Mucosa of rectum (tissue), 2 donors: ENCODE measurements around the gene SELENOO.
A peak's percentile ranks its signal among the peaks of the same experiment; 100 is the strongest.

Experiments used
- H3K27ac ChIP-seq, 2 donors: one replicate each; pipeline ENCODE4 v1.7.0; 2013; ENCODE audit warnings: inconsistent platforms in 2 of 2, low read depth in 2 of 2, low read length in 2 of 2
- H3K27me3 ChIP-seq, 2 donors: one replicate each; pipeline ENCODE4 v1.7.0; 2013; ENCODE audit warnings: low read length in 2 of 2; ENCODE audit not compliant: control insufficient read depth in 2 of 2, insufficient read depth in 2 of 2
- H3K36me3 ChIP-seq, 2 donors: one replicate each; pipeline ENCODE4 v1.7.0; 2013; ENCODE audit warnings: low read length in 2 of 2; ENCODE audit not compliant: control insufficient read depth in 2 of 2, insufficient read depth in 2 of 2
- H3K4me1 ChIP-seq, 2 donors: one replicate each; pipeline ENCODE4 v1.7.0; 2013; ENCODE audit warnings: low read length in 2 of 2, mild to moderate bottlenecking in 1 of 2; ENCODE audit not compliant: control insufficient read depth in 2 of 2, insufficient read depth in 2 of 2
- H3K4me3 ChIP-seq, 2 donors: one replicate each; pipeline ENCODE4 v1.7.0; 2013; ENCODE audit warnings: low read length in 2 of 2
- H3K9ac ChIP-seq, 2 donors: one replicate each; pipeline ENCODE4 v1.7.0; 2013; ENCODE audit warnings: low read length in 2 of 2, low read depth in 1 of 2, mild to moderate bottlenecking in 1 of 2
- H3K9me3 ChIP-seq, 2 donors: one replicate each; pipeline ENCODE4 v1.7.0; 2013; ENCODE audit warnings: low read length in 2 of 2; ENCODE audit not compliant: control insufficient read depth in 2 of 2
- donor health status: healthy.
- donor health status: Normal muscosa, but diverticular disease.

The SELENOO gene

GRCh38 chr22:50238755-50239154 is 37.9 kb downstream of the SELENOO start:
- peaks cover 5 to 18% of the 10 kb centered on the region in 2 donors for H3K36me3 ChIP-seq
- H3K9ac ChIP-seq = no peak overlapping the region
- H3K27me3 ChIP-seq = no peaks in the 10 kb centered on the region
- H3K27ac ChIP-seq = no peak overlapping the region
- no peak overlapping the region for H3K4me3 ChIP-seq
- no peaks in the 10 kb centered on the region for H3K9me3 ChIP-seq
- H3K4me1 ChIP-seq = peaks cover 18 to 20% of the 10 kb centered on the region in 2 donors

GRCh38 chr22:50242406-50242949 is 41.7 kb downstream of the SELENOO start:
- H3K9me3 ChIP-seq = no peaks in the 10 kb centered on the region
- H3K36me3 ChIP-seq = peaks cover 6 to 29% of the 10 kb centered on the region in 2 donors
- no peak overlapping the region for H3K9ac ChIP-seq
- no peak overlapping the region for H3K27ac ChIP-seq
- no peaks in the 10 kb centered on the region for H3K27me3 ChIP-seq
- peaks cover 35% of the 10 kb centered on the region in 2 donors for H3K4me1 ChIP-seq
- peak overlapping the region in 1 of 2 donors; percentile 66 for H3K4me3 ChIP-seq

DNA sequence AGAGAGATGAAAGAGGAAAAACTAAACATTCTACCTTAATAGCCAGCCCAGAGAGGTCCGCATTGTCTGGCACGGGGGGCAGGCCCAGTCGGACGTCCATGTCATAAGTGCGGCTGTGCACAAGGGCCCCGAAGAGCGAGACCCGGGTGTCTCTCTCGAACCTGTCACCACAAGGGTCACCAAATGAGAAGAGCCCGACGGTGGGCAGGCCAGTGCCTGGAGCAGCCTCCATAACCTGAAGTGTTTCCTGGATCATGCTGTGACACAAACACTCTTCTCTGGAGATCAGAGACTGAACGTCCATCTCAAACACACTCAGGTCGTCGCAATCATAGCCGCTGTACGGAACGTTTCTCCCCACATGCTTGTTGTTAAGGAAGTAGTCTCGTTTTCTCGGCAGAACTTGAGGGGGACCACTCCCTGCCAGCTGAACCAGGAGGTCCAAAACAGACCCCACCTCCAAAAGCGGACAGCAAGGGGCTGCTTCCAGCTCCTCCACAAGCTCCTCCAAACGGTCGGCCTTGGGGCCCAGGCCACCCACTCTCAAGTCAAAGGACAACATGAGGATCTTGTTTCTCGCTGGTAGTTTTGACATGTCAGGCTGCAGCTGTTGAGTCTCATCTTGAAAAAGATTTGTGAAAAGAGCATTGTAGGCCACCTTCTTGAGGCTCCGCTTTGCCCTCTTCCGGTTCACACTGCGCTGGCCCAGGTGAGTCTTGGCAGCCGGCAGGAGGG is 43.0 kb downstream of the SELENOO start:
- H3K4me1 ChIP-seq = peaks cover 37 to 40% of the 10 kb centered on the region in 2 donors
- peak overlapping the region; percentile 93 for H3K27ac ChIP-seq
- H3K4me3 ChIP-seq = peak overlapping the region; percentile 93 to 96
- H3K9me3 ChIP-seq = no peaks in the 10 kb centered on the region
- peak overlapping the region; percentile 77 to 98 for H3K9ac ChIP-seq
- H3K36me3 ChIP-seq = peaks cover 6 to 33% of the 10 kb centered on the region in 2 donors
- no peaks in the 10 kb centered on the region for H3K27me3 ChIP-seq

- Histone ChIP-seq H3K9me3 (no peaks in the 10 kb centered on the region), H3K36me3 (peaks cover 6 to 31% of the 10 kb centered on the region in 2 donors), H3K9ac (peak within 1 kb of the TSS; percentile 77 to 98), H3K27me3 (no peaks in the 10 kb centered on the region), H3K4me3 (peak within 1 kb of the TSS; percentile 93 to 96), H3K4me1 (peaks cover 41 to 42% of the 10 kb centered on the region in 2 donors), H3K27ac (peak within 1 kb of the TSS; percentile 93)
These were observed 43.8 kb downstream of the SELENOO start, which contains the start of gene TUBGCP6 for GRCh38 chr22:50244420-50245213. Gene TUBGCP6, minus strand, starts transcription at chr22:50245023. Its CDS starts 564 bp downstream, at chr22:50244459.

DNA sequence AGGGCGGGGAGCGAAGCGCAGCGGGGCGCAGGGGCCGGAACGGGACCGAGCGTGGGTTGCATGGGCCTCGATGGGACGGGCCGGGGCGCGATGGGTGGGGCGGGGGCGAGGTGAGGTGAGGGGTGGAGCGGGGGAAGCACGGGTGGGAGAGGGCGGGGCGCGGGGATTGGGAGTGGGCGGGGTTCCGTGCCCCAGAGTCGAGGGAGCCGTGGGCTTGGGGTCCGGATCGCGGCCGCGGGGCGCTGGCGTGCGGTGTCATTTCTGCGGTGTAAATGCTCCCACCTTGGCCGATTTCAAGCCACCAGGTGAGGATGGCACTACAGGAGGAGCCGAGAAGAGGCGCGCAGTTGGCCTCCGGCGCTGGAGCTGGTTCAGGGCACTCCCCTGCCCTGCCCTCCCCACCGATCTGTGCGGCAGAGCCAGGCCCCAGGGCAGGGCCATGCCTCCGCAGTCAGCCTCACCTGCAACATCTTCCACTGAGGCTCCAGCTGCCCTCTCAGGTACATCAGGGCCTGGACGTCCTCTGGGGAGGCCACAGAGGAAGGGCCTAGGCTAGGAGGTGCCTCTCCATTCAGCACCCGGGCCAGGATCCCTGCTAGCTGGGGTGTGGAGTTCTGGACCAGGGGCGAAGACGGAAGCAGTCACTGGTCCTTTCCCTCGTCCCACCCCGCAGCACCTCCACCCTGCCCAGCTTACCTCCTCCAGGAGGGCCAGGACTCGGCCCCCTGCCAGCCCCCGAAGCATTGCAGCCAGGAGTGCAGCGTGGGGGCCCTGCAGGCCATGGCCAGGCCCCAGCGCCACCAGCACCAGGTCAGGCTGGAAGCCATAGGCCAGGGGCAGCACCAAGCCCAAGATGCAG is 44.6 kb downstream of the SELENOO start:
- Histone ChIP-seq H3K4me3 (peak overlapping the region; percentile 93 to 96), H3K27ac (peak overlapping the region; percentile 93), H3K9me3 (no peaks in the 10 kb centered on the region), H3K9ac (peak overlapping the region; percentile 77 to 85), H3K27me3 (no peaks in the 10 kb centered on the region), H3K4me1 (peaks cover 49 to 50% of the 10 kb centered on the region in 2 donors), H3K36me3 (peaks cover 6 to 24% of the 10 kb centered on the region in 2 donors)

GRCh38 chr22:50246242-50247175 is 45.7 kb downstream of the SELENOO start:
- peaks cover 48 to 52% of the 10 kb centered on the region in 2 donors for H3K4me1 ChIP-seq
- H3K9ac ChIP-seq = no peak overlapping the region
- no peaks in the 10 kb centered on the region for H3K9me3 ChIP-seq
- H3K27me3 ChIP-seq = no peaks in the 10 kb centered on the region
- peak overlapping the region in 1 of 2 donors; percentile 76 for H3K4me3 ChIP-seq
- H3K27ac ChIP-seq = no peak overlapping the region
- H3K36me3 ChIP-seq = peaks cover 6 to 24% of the 10 kb centered on the region in 2 donors

DNA sequence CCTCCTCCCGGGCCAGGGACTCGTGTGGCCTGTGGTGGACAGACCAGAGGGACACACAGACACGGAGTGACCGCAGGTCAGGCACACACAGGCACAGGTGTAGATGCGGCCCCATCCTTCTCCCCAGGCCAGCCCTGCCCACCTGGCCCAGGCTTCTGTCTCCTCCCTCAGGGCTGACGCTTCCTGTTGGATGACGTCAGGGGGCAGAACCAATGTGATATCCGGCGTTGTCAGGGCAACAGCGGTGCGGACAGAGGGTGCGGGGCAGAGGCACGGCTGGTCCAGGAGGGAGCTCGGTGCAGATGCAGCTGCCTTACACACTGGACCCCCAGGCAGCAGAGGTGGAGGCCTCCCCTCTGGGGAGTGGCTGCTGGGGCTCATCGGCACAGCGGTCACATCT is 46.9 kb downstream of the SELENOO start:
- no peak overlapping the region for H3K4me3 ChIP-seq
- no peaks in the 10 kb centered on the region for H3K27me3 ChIP-seq
- H3K9ac ChIP-seq = no peak overlapping the region
- H3K36me3 ChIP-seq = peaks cover 6 to 24% of the 10 kb centered on the region in 2 donors
- H3K27ac ChIP-seq = no peak overlapping the region
- H3K9me3 ChIP-seq = no peaks in the 10 kb centered on the region
- peaks cover 46 to 47% of the 10 kb centered on the region in 2 donors for H3K4me1 ChIP-seq

DNA sequence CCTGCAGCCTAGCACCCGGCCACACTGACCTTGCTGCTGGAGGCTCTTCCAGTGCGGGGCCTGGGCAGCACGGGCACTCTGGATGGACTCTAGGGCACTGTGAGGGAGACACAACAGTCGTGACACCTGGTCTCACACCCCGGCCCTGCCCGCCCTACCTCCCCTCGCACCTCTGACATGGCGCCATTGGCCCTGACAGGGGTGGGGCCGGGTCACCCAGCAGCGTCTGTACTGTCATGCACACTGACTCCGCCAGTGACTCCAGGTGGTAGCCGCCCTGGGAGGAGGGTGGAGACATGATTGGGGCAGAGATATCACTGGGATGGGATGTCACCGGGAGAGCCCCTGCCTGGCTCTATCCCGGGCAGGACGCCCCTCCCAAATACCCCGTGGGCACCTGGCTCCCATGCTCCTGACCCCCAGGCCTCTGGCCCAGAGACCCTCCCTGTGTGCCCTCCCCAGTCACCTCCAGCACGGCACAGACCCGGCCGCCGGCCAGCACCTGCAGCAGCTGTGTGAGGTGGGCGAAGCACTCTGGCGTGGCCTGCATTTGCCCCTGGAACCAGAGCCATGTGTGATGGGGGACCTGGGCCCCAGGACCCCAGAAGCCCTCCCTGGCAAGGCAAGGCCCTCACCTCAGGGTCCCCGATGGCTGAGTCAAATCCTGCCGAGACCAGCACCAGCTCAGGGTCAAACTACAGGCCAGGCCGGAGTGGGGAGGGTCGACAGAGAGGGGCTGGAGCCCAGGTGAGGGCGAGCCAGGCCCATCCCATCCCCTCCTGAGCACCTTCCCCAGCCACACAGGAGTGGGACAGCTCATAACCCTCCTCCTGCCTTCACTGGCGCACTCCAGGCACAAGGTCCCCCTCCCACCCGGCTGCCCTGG is 47.6 kb downstream of the SELENOO start:
- Histone ChIP-seq H3K27ac (no peak overlapping the region), H3K9me3 (no peaks in the 10 kb centered on the region), H3K4me3 (no peak overlapping the region), H3K27me3 (no peaks in the 10 kb centered on the region), H3K9ac (no peak overlapping the region), H3K36me3 (peaks cover 6 to 24% of the 10 kb centered on the region in 2 donors), H3K4me1 (peaks cover 43 to 45% of the 10 kb centered on the region in 2 donors)
